NCI-H2196 treated with DMSO at 0.1 percent for 48 hours (cell line): ENCODE results near the gene ARL16.

Experiments
- DNase-seq: peaks from one replicate; lab custom pipeline; 2025; ENCODE audit not compliant: unreplicated experiment; lab: John Stamatoyannopoulos, UW

The ARL16 gene

DNA sequence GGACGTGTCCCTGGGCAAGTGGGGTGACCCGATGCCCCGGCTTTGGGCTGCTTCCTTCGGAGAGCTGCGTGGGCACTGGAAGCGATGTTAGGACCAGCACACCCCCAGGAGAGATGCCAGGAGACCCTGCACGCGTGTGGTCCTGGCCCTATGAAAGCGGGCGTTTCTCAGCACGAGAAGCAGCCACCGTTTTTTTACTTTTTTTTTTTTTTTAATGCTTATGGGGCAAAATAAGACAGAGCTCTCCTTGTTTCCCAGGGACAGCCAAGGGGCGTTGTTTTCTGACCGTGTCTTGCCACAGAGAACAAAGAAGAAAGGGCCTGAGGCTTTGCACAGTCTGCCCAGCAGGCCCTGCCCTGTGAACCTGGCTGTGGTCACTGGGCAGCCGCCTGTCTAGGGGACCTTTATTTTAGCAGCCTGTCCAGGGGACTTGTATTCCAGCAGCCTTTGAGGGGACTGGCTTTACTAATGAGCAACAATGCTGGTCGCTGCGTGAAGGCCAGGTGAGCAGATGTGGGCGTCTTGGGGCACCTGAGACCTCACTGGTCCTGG lies 29.5 kb upstream of the ARL16 start:
- no peak for DNase-seq

DNA sequence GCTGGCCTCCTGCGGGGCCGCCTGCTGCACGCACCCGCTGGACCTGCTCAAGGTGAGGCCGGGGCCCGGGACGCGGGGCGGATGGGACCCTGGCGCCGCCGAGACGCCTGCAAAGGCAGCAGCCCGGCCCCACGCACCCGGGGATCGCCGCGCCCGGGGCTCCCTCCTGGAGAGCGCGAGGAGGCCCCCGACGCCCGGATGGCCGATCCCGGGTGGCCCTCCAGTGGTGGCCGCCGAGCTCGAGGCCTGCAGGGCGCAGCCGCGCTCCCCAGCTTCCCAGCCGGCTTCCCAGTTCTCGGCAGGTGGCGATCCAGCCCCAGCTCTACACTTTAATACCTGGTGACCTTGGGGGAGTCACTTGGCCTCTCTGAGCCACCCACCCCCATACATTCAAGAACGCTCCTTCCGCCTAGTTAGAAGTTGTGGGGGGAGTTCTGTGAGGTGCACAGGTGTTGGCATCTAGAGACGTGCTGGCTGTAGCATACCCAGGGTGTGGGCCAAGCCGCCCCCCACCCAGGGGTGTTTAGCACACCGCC lies 28.9 kb upstream of the ARL16 start:
- no peak for DNase-seq

DNA sequence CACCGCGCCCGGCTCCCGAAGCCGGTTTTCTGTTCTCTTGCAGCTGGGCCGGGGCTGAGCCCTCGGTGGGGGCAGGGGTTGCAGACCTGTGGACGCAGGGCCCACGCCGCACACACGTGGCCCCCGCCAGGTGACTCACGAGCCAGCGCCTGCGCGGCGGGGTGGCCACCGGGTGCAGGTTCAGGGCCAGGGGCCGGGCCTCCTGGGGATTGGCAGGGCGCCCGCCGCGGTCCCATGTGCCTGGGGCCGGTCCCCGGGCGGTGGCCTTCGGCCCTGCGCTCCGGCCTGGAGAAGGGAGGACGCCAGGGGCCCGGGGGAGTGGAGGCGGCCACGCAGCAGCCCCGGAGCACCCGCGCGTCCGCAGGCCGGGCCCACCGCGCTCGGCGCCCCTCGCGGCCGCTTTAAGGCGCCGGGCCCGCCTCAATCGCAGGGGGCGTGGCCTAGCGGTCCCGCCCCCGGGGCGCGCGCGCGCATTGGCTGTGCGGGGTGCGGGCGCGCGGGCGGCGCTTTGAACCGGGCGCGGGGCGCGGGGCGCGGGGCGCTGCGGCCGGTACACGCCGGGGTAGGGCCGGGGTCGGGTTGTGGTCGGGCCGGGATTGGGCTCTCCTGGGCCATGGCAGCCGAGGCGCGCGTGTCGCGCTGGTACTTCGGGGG lies 28.3 kb upstream of the ARL16 start, which contains the start of gene SLC25A10:
Gene SLC25A10, plus strand, starts transcription at position 471 of the 654 bp plus-strand sequence. Its CDS starts 143 bp downstream, at position 614.
- DNase-seq: peak; percentile 94

DNA sequence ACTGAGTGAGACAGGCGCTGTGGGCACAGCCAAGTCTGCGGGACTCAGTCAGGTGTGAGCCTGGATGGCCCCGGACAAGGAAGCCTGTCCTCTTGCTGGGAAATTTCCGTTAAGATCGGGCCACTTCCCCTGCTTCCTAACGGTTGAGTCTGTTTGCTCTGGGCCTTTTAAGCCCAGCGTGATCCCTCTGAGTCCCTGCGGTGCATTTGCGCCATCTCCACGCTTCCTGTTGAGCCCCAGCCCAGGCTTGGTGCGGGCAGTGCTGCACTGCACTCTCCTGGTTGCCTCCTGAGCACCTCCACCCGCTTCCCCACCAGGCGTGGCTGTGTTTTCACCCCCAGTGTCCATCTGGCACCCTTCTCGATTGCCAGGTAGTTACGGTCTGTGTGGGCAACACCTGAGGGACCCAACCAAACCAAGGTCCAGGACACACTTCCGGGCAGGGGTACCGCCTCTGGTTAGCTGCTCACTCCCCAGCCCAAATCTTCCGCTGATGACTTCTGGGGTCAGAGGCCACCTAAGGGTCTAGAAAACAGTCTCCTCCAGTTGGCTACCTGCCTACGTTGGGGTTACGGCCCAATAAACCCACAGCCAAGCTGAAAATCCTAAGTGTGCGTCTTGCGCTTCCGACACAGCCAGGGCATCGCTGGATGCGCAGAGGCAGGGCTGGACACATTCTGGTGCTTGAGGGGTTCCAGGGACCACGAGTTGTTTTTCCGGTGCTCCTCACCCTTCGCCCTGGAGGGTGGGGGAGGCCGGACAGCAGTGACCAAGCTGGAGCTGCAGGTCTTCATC lies 27.1 kb upstream of the ARL16 start:
- DNase-seq: no peak

DNA sequence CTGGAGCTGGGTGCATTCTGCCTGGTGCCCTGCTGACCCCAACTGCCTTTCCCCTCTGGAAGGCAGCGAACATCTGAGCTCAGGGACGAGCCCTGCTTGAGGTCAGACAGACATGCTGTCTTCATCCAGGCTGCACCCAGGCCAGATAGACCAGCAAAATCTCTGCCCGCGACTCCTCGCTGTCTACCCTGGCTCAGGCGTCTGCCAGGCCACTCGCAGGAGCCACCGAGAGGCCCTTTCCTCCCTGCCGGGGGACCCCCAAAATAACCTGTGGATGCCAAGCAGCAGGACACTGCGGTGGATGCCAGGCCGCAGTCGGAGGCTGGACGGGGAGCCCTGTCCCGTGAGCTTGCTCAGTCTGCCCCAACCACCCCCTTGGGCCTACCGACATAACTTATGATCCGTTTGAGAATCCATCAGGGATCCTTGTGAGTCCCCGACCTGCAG lies 25.2 kb upstream of the ARL16 start:
- no peak for DNase-seq

DNA sequence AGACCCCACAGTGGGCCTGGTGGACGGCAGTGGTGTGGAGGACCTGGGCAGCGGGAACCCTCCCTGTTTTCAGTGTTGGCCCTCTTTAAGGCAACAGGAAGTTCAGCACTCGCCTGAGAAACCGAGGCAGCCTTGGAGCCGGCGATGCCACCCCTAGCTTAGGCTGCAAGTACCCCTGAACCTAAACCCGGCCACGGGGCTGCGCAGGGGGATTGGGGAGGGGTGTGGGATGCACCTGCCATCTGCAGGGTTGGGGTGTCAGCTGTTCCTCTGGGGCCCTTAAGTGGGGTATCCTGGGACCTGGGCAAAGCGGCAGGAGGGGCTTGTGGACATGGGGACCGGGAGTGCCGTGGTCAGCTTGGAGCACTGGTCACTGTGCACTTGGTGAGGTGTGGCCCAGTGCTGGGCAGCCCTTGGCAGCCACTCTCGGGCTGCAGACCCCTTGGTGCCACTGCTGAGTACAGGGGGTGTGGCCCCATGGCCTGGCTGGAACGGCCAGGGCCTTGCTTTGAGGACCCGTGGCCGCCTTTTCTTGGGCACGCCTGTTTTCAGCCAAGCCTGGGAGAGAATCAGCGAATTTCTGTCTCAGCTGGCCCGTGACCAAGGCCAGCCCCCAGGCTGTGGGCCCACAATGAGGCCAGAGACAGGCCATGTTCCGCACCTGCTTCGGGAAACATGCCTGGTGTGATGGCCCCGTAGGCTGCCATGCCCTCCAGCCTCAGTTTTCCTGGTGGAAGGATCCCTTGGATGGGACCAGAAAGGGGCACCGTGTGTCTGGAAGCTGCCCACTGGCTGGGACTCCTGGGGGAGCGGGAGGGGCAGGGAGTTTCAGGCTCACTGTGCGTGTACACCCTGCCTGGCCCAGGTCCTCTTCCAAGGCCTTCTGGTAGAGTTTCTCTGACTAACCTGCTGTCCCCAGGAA lies 24.4 kb upstream of the ARL16 start:
- DNase-seq: no peak

DNA sequence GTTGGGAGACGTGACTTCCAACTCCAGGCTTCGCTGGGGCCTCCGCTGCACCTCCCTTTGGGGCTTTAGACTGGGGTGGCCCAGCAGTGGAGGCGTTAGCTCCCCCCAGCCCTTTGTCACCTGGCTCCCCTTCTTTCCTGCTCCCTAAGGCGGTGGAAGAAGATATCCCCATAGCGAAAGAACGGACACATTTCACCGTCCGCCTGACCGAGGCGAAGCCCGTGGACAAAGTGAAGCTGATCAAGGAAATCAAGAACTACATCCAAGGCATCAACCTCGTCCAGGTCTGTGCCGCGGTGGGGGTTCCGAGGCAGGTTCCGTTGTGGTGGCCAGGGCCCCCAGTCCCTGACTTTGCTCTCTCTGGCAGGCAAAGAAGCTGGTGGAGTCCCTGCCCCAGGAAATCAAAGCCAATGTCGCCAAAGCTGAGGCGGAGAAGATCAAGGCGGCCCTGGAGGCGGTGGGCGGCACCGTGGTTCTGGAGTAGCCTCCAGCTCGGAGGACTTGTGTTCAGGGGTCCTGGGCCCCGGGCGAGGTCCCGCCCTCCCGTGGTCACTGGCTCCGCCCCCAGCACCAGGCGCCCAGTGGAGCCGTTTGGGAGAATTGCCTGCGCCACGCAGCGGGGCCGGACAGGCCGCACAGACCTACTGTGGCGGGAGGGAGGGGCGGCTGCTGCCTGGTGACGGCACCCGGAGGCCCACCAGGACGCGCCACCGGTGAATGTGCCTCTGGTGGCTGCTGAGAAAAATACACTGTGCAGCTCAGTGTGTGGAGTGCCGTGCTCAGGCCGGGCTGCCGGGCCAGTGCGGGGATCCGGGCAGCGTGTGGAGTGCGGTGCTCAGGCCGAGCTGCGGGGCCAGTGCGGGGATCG lies 23.4 kb upstream of the ARL16 start:
- no peak for DNase-seq

DNA sequence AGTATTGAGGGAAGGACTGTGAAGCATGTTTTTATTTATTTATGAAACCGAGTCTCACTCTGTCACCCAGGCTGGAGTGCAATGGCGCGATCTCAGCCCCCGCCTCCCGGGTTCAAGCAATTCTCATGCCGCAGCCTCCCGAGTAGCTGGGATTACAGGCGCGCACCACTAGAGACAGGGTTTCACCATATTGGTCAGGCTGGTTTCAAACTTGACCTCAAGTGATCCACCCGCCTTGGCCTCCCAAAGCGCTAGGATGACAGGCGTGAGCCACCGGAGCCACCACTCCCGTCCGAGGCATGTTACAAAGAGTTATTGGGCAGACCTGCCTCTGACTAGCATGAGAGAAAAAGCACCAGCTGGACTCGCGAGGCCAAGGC lies 22.6 kb upstream of the ARL16 start:
- no peak for DNase-seq

DNA sequence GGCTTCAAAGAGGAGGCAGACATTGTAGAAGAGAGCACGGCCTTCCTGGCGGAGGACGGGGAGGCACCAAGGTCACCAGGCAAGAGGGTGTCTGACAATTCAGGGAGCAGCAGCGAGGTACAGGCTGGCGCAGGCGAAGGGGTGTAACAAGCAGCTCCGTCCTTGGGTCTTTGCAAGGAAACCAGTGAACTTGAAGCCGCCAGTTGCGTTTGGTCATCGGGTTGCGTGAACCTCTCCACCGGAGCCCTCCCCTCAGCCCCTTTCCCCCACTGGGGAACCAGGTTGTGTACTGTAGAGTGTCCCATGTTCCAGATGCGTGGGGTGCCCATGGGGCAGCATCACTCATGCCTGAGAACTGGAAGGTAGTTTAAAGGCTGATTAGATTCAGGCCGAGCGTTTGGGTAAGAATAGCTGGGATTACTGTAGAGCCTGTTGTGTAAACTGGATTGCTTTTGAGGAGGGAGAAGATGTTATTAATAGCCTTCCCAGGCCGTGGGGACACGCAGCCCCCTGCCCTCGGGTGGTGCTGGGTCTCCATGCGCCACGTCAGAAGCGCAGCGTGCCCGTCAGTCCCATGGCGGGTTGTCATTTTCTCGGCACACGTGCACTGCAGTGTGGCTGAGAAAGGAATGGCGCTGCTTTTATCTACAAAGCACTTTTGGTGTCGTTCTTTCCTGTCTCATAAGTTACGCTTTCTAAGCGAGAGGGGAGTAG lies 22.1 kb upstream of the ARL16 start:
- no peak for DNase-seq

DNA sequence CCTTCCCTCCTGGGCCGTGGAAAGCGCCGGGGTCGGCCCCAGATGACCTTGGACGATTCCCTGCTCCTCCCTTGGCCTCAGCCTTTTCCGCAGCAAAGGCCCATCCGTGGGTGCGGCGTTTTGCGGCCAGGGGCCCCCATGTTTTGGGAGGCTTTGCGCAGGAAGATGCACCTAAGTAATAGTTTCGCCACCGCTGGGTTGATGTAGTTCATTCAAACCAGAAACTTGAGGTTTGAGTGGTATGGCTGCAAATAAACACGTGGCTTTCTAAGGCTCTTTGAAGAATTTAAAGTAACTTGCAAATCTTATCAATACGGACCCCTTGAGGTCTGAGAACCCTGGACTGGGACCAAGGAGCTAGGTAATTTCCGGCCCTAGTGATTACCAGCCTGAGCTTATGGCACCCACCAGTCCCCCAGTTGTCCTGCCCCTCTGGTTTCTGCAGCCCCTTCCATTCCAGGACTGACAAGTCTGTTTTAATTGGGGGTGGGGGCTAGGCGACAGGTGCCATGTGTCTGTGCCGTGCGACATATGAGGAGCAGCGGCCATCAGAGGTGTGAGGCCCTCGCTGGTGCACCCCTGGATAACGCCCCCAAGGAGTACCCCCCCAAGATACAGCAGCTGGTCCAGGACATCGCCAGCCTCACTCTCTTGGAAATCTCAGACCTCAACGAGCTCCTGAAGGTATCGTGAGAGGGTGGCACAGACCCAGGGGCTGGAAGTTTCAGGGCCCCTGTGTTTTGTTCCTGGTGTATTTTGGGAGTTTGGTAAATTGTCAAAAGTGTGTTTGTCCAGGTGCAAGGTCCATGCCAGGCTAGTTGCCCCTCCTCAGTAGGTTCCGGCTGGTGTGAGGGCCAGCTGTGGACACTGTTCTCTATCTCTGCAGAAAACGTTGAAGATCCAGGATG lies 20.4 kb upstream of the ARL16 start:
- DNase-seq: no peak

DNA sequence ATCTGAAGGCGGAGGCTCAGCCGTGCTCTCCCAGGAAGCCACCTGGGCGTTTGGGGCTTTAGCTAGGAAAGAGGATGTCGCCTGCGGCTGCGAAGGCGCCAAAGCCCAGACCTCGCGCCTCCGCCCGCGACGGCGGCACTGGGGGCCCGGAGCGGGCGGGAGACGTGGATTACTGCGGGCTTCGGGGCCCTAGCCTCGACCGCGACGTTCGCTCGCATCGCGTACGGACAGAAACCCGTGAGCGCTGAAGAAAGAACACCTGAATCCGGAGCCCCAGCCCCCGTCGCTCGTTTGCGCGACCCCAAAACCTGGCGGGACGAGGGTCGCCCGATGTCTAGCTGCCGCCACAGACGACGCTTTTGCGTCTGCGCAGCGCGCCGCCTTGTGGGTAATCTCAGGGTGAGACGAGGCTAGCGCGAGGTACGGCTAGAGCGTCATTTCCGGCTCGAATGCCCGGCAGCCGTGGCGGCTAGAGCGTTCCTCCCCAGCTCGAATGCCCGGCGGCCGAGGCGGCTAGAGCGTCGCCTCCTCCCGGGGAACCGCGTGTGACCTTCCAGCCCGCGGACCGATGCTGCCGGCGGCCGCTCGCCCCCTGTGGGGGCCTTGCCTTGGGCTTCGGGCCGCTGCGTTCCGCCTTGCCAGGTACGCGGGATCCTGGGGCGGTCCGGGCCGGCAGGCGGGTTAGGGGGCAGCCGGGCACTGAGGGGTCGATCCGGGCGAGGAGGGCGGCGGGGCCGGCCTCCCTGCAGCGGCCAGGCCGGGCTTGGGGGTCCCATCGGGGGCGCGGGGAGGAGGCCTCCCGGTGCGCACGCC lies 19.5 kb upstream of the ARL16 start, which contains the start of gene MRPL12:
Gene MRPL12, plus strand, starts transcription at position 434 of the 813 bp plus-strand sequence. Its CDS starts 135 bp downstream, at position 569.
- peak; percentile 90 for DNase-seq

DNA sequence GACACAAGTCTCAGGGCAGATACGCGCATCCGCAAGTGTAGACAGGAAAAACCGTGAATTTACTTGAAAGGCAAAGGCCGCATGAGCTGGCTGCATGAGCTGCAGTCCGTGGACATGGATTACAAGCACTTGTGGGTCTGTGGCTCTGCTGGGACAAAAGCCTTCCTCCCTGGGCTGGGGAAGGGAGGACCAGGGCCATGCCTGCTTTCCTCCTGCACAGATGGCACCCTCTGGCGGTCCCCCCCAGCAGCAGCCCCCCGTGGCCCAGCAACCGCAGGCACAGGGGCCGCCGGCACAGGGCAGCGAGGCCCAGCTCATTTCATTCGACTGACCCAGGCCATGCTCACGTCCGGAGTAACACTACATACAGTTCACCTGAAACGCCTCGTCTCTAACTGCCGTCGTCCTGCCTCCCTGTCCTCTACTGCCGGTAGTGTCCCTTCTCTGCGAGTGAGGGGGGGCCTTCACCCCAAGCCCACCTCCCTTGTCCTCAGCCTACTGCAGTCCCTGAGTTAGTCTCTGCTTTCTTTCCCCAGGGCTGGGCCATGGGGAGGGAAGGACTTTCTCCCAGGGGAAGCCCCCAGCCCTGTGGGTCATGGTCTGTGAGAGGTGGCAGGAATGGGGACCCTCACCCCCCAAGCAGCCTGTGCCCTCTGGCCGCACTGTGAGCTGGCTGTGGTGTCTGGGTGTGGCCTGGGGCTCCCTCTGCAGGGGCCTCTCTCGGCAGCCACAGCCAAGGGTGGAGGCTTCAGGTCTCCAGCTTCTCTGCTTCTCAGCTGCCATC lies 17.9 kb upstream of the ARL16 start:
- DNase-seq: no peak

DNA sequence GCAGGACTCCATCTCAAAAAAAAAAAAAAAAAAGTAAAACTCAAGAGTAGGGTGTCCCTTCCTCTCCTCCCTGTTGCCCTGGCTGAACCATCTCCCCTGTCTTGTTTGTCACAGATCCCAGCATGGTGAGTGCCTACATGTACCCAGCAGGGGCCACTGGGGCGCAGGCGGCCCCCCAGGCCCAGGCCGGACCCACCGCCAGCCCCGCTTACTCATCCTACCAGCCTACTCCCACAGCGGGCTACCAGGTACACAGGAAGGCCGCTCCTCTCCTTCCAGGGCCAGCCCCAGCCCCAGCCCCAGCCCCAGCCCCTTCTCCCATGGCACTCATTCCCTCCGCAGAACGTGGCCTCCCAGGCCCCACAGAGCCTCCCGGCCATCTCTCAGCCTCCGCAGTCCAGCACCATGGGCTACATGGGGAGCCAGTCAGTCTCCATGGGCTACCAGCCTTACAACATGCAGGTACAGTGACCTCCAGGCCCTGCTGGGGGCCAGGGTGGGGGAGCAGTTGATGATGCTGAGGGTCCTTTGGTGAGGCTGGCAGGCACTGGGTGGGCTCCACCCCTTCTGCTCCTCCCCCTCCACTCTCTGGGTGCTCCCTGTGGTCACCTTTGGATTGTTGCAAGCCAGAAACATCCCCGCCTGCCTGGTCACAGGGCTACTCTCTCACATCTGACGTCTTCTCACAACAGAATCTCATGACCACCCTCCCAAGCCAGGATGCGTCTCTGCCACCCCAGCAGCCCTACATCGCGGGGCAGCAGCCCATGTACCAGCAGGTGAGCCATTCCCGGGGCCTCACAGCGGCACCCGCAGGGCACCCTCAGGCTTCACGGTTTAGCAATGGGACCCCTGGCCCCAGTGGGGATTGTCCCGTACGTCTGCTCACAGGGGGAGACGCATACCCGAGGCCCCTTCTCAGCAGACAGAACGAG lies 17.0 kb upstream of the ARL16 start:
- DNase-seq: no peak

DNA sequence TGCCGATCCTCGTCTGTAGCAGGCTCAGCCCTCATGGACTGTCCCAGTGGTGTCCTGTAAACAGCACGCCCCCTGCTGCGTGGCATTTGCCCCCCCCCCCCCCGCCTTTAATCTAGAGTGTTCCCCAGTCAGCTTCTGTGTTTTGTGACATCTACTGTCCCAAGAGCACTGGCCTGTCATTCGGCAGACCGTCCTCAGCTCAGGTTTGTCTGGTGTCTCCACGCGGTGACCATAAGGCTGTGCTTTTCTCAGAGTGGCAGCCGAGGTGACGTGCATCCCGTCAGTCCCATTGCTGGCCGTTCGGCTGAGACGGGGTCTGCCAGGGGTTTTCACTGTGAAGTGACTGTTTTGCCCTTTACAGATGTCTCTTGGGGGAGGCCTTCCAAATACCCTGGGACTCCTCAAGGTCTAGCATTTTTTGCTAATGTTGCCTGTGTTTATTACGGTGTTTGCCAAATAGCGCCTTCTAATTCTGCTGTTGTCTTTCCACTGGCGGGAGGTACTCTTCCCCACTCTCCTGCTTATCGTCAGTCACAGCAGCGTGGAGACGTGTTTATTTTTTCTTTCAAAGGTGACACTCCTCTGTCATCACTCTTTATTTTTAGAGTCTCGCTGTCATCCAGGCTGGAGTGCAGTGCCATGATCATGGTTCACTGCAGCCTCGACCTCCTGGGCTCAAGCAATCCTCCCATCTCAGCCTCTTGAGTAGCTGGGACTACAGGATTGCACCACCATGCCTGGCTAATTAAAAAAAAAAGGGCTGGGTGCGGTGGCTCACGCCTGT lies 13.9 kb upstream of the ARL16 start:
- no peak for DNase-seq
